Astrocyte of the cerebellum (primary cell): ENCODE results near the gene EVL.

Experiments used
- DNase-seq: peaks from one replicate; pipeline ENCODE4 v3.0.0-alpha.2; 2011; ENCODE audit warnings: low read depth
- H3K4me3 ChIP-seq: 2 replicates; pipeline ENCODE4 v1.5.1; 2011; ENCODE audit warnings: mild to moderate bottlenecking, low read depth, low read length, moderate library complexity
- CTCF ChIP-seq: IDR thresholded peaks from 2 replicates; pipeline ENCODE4 v1.5.1; 2012; ENCODE audit warnings: low read length, low read depth, moderate library complexity, mild to moderate bottlenecking; ENCODE audit errors: missing control alignments
- in situ Hi-C: cut with HindIII; loops from 2 replicates; pipeline ENCODE4 v1.10.0; 2017; ENCODE audit warnings: low sequenced_read_pairs

EVL gene

GRCh38 chr14:100111931-100112704 is 46.9 kb downstream of the EVL start:
- H3K4me3 ChIP-seq: no peak overlapping the region
- TF ChIP-seq CTCF: no peak
- in situ Hi-C loops: no loop called here
- DNase-seq: no peak

GRCh38 chr14:100114109-100114765 is 49.0 kb downstream of the EVL start:
- no peak for DNase-seq
- no peak overlapping the region for H3K4me3 ChIP-seq
- TF ChIP-seq CTCF: no peak
- in situ Hi-C loops: no loop called here

GRCh38 chr14:100115236-100115635 is 50.0 kb downstream of the EVL start:
- no peak overlapping the region for H3K4me3 ChIP-seq
- TF ChIP-seq CTCF: no peak
- in situ Hi-C loops: no loop called here
- no peak for DNase-seq

GRCh38 chr14:100115726-100116125 is 50.5 kb downstream of the EVL start:
- TF ChIP-seq CTCF: no peak
- H3K4me3 ChIP-seq: no peak overlapping the region
- in situ Hi-C loops: no loop called here
- no peak for DNase-seq

GRCh38 chr14:100116134-100116533 is 50.9 kb downstream of the EVL start:
- no peak for DNase-seq
- in situ Hi-C loops: no loop called here
- H3K4me3 ChIP-seq: no peak overlapping the region
- TF ChIP-seq CTCF: no peak

GRCh38 chr14:100117026-100117425 is 51.8 kb downstream of the EVL start:
- H3K4me3 ChIP-seq: no peak overlapping the region
- no peak for DNase-seq
- no peak for TF ChIP-seq CTCF
- in situ Hi-C loops: no loop called here
